A673 (cell line): ENCODE data around the gene HSPB7. TPM values are rescaled to one million over a fixed set of nuclear protein-coding genes. Genes with fewer than 3 reads are reported as not detected.

Experiments
- BruUV-seq: library from RNA; stranded (reverse); fragments of 400-500 nt; replicated peaks from 2 replicates; lab custom pipeline; 2021; lab: Mats Ljungman, UMichigan
- CTCF ChIA-PET: fragments of 300-600 bp; sonication (Branson Sonifier 250); formaldehyde crosslinking; loops from one replicate; lab custom pipeline; 2022; ENCODE audit warnings: antibody characterized with exemption; lab: Charles Lee
- POLR2A ChIA-PET: fragments of 300-600 bp; sonication (Branson Sonifier 250); formaldehyde crosslinking; loops from one replicate; lab custom pipeline; 2022; ENCODE audit warnings: antibody characterized with exemption; ENCODE audit not compliant: low non-redundant PET; lab: Charles Lee
- DNase-seq: peaks from one replicate; pipeline ENCODE4 v3.0.0-alpha.2; 2015; ENCODE audit warnings: low spot score
- H3K27ac ChIP-seq: fragments of 200-600 bp; sonication (generic); 2 replicates; pipeline ENCODE4 v1.5.1; 2016; ENCODE audit warnings: mixed run types, low read depth, mild to moderate bottlenecking, mixed read lengths, antibody characterized with exemption, low read length; ENCODE audit not compliant: poor library complexity, severe bottlenecking
- H3K27me3 ChIP-seq: fragments of 200-600 bp; sonication (generic); replicated peaks from 2 replicates; pipeline ENCODE4 v1.6.1; 2017; ENCODE audit warnings: mixed run types, low read depth, mild to moderate bottlenecking, mixed read lengths, antibody characterized with exemption, low read length; ENCODE audit not compliant: insufficient read depth, poor library complexity
- H3K36me3 ChIP-seq: fragments of 200-600 bp; sonication (generic); 2 replicates; pipeline ENCODE4 v1.6.1; 2016; ENCODE audit warnings: mixed run types, mild to moderate bottlenecking, mixed read lengths, antibody characterized with exemption, low read length; ENCODE audit not compliant: insufficient read depth, poor library complexity, severe bottlenecking
- H3K4me1 ChIP-seq: fragments of 200-600 bp; sonication (generic); 2 replicates; pipeline ENCODE4 v1.6.1; 2017; ENCODE audit warnings: mixed run types, mild to moderate bottlenecking, mixed read lengths, antibody characterized with exemption, low read length; ENCODE audit not compliant: insufficient read depth, poor library complexity, severe bottlenecking
- H3K4me3 ChIP-seq: fragments of 200-600 bp; sonication (generic); 2 replicates; pipeline ENCODE4 v1.5.1; 2016; ENCODE audit warnings: low read depth, mixed run types, mild to moderate bottlenecking, mixed read lengths, low read length; ENCODE audit not compliant: poor library complexity, severe bottlenecking
- H3K9me3 ChIP-seq: fragments of 200-600 bp; sonication (generic); 2 replicates; pipeline ENCODE4 v1.6.1; 2016; ENCODE audit warnings: mixed run types, low read depth, mild to moderate bottlenecking, mixed read lengths, antibody characterized with exemption, low read length; ENCODE audit not compliant: poor library complexity, severe bottlenecking
- EZH2 ChIP-seq: fragments of 200-600 bp; sonication (generic); IDR thresholded peaks from 2 replicates; pipeline ENCODE4 v1.6.1; 2017; ENCODE audit warnings: borderline replicate concordance, low read depth, mild to moderate bottlenecking, mixed read lengths, antibody characterized with exemption, low read length; ENCODE audit not compliant: poor library complexity, severe bottlenecking
- intact Hi-C: fragments of 100-400 bp; cut with micrococcal nuclease; formaldehyde crosslinking; loops from one replicate; pipeline ENCODE4 v1.10.0; 2022; ENCODE audit not compliant: unreplicated experiment
- total RNA-seq: library from RNA; stranded (reverse); gene quantifications from 2 replicates; pipeline ENCODE4 v1.2.3, GENCODE V29; 2021
- TF ChIP-seq, protein P1 (sequence below): fragments of 300-800, 200-600 bp; sonication (generic); conservative IDR thresholded peaks from 2 replicates; pipeline ENCODE4 v1.5.1; 2017; ENCODE audit warnings: low read depth, mild to moderate bottlenecking, antibody characterized with exemption, low read length, moderate library complexity, mixed read lengths

HSPB7 gene
- total RNA-seq, 1 experiment from 2014 or later: not detected

DNA sequence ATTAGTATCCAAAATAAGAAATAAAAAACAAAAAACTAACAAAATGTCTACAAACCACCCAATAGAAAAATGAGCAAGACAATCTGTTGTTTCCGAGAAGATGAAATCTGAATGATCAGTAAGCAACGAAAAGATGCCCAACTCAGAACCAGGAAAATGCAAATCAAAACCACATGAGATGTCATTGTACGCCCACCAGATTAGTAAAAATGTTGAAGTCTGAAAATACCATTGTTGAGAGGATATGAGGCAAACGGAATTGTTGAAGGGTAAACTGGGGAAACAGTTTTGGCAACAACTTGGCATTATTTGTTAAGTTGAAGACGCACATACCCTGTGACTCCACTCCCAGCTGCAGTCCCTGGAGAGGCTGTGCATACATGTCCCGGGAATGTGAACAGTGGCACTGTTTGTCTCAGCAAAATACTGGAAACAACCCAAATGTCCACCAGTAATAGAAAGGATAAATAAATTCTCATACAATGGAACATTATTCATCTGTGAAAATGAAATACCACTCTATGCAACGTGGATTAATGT lies 52.5 kb downstream of the HSPB7 start:
- H3K27ac ChIP-seq: peak overlapping the region; percentile 52

More for the DNA sequence above, 52.5 kb downstream of the HSPB7 start:
- H3K4me3 ChIP-seq: no peak overlapping the region
- H3K9me3 ChIP-seq: no peaks in the 10 kb centered on the region
- peaks cover 39% of the 10 kb centered on the region for H3K4me1 ChIP-seq
- BruUV-seq: no TSS peak
- intact Hi-C loops: no loop called here
- H3K36me3 ChIP-seq: peaks cover 16% of the 10 kb centered on the region
- DNase-seq: peak; percentile 63
- H3K27me3 ChIP-seq: no peaks in the 10 kb centered on the region
- ChIA-PET POLR2A (no interaction called here), CTCF (no interaction called here)
- TF ChIP-seq, protein P1, sequence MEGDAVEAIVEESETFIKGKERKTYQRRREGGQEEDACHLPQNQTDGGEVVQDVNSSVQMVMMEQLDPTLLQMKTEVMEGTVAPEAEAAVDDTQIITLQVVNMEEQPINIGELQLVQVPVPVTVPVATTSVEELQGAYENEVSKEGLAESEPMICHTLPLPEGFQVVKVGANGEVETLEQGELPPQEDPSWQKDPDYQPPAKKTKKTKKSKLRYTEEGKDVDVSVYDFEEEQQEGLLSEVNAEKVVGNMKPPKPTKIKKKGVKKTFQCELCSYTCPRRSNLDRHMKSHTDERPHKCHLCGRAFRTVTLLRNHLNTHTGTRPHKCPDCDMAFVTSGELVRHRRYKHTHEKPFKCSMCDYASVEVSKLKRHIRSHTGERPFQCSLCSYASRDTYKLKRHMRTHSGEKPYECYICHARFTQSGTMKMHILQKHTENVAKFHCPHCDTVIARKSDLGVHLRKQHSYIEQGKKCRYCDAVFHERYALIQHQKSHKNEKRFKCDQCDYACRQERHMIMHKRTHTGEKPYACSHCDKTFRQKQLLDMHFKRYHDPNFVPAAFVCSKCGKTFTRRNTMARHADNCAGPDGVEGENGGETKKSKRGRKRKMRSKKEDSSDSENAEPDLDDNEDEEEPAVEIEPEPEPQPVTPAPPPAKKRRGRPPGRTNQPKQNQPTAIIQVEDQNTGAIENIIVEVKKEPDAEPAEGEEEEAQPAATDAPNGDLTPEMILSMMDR: no peak
- TF ChIP-seq EZH2: no peak

Other genes with a start within 250 kb of the HSPB7 start
- gene UQCRHL, start 210.4 kb downstream of the HSPB7 start, total RNA-seq: 3.1 and 4.1 TPM in 2 replicates
- gene SPEN, start 170.3 kb downstream of the HSPB7 start, total RNA-seq: 70.3 and 74.3 TPM in 2 replicates
- 50.1 and 50.3 TPM in 2 replicates for gene ZBTB17, start 41.9 kb downstream of the HSPB7 start, total RNA-seq
- not detected in 2 replicates for gene SRARP, start 13.8 kb downstream of the HSPB7 start, total RNA-seq
- 0.26 TPM in 1 of 2 replicates, not detected in the other for gene CLCNKA, start 4.0 kb upstream of the HSPB7 start, total RNA-seq
- gene CLCNKB, start 25.7 kb upstream of the HSPB7 start, total RNA-seq: 0.13 TPM in 1 of 2 replicates, not detected in the other
- 0.71 and 1.3 TPM in 2 replicates for gene FAM131C, start 55.6 kb upstream of the HSPB7 start, total RNA-seq
- gene EPHA2, start 138.0 kb upstream of the HSPB7 start, total RNA-seq: 70.5 and 91.6 TPM in 2 replicates
- 5.2 and 5.8 TPM in 2 replicates for gene ARHGEF19, start 194.6 kb upstream of the HSPB7 start, total RNA-seq
- gene CPLANE2, start 219.1 kb upstream of the HSPB7 start, total RNA-seq: 5.5 and 7.6 TPM in 2 replicates